ENCODE results near the gene CD69. TPM values are rescaled to one million over a fixed set of nuclear protein-coding genes. Genes with fewer than 3 reads are reported as not detected.
"Not testable (repeated sequence)": the region's sequence is repeated elsewhere in the genome, so short reads cannot be mapped to it uniquely, and the experiment has no call there.

Gene CD69
- total RNA-seq, 1 donor from 2014 or later, result 0.39 TPM

DNA sequence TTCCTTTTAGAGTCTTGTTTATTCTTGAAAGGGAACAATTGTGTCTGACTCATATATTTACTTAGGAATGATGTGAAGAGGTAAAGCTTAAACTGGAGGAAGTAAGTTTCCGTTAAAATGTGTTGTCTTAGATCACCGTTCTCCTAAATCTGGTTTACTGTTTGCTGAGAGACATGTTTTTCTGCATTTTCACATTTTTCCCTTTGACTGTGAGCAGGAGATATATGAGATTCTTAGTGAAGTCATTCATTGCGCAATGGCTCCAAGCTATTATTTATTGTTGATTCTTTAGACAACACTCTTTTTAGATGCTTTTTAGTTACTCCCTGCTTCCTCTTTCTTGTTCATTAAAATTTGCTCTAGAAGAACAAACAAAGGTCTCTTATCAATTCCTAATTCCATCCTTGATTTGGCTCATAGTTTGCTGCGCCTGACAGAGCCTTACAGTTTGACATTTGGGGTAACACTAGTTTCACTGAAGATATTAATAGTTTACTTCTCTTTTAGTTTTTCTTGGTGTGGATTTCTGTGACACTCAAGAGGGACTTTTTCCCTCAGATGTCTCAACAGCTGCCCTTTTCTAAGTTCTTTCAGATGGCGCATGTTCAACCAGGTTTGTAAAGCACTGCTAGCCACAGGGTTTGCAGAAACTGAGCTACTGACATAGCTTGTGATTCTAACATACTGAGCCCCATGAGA is 39.2 kb downstream of the CD69 start:
- DNase-seq (ENCODE audit: low read depth in 2 of 2), result peak in 1 of 2 donors; percentile 51

DNA sequence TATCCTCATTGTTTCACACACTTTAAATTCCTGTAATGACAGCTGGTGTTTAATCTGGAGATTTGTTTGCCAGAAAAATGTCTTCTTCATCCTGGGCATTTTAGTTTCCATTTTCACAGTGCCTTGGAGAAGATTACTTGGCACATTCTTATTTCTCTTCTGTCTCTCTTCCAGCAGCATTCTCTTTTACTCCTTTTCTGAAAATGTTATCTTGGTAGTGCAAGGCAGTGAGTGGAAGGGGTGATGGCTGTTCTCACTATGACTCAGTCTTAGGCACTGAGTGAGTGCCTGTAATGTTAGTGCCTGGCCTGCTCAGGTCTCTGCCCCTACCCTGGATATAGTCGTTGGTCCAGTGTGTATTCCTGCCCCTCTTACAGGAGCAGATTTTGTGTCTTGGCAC is 40.9 kb downstream of the CD69 start:
- no peak for DNase-seq (ENCODE audit: low read depth in 2 of 2)

DNA sequence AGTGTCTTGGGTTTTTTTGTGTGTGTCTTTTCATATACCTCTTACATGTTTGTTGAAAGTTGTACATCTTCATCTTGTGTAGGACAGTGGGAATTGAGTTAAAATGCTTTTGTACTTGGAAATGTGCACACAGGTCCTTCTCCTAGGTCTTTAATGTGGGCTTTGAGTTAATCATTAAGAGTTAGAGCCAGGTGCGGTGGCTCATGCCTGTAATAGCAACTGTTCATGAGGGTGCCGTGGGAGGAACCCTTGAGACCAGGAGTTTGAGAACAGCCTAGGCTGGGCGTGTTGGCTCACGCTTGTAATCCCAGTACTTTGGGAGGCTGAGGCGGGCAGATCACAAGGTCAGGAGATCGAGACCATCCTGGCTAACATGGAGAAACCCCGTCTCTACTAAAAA is 41.7 kb downstream of the CD69 start:
- DNase-seq (ENCODE audit: low read depth in 2 of 2), result no peak

DNA sequence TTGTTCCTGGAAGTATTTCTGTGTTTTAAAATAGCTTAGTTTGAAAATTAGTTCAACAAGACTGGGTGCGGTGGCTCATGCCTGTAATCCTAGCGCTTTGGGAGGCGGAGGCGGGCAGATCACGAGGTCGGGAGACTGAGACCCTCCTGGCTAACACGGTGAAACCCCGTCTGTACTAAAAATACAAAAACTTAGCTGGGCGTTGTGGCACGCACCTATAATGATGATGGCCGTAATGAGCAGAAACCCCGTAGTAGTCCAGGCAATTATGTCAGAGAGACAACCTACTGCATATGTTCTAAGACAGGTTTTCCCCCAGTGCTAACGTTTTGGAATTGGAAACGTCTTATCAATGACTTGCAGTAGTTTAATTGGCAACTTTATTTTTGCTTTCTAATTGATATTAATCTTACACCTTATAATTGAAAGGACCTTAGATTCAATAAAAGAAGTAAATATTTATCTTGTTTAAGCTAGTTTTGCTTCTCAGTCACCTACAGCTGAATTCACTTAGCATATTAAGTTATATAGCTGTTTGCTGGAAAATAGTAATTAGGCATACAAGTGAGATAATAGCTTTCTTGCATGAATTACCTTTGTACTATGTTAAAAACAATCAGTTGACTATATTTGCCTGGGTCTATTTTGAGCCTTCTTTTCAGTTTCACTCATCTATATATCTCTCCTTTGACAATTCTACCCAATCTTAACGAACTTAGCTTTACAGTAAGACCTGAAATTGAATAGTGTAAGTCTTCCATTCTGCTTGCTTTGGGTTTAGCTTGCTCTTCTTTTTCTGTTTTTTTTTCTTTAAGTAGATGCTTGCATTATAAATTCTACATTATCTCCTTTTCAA is 43.4 kb downstream of the CD69 start:
- no peak for DNase-seq (ENCODE audit: low read depth in 2 of 2)

DNA sequence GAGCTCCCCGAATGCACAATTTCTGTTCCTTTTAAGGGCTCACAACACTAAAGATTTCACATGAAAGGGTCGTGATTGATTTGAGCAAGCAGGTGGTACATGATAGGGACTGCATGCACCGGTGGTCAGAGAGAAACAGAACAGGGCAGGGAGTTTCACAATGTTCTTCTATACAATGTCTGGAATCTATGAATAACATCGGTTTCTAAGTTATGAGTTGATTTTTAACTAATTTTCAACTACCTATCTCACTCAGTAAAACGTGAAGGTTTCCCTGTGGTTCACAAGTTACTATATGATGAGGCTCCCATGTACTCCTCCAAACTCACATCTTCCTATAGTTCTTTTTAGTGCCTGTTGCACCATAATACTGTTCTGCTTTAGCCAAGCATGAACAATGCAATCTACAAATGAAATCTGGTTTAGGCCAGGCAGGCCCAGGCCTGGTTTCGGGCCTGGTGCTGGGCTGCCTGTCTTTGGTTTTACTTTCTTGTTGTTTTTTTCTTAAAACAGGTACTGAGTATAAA is 47.6 kb downstream of the CD69 start:
- not testable (repeated sequence) for DNase-seq (ENCODE audit: low read depth in 2 of 2)

DNA sequence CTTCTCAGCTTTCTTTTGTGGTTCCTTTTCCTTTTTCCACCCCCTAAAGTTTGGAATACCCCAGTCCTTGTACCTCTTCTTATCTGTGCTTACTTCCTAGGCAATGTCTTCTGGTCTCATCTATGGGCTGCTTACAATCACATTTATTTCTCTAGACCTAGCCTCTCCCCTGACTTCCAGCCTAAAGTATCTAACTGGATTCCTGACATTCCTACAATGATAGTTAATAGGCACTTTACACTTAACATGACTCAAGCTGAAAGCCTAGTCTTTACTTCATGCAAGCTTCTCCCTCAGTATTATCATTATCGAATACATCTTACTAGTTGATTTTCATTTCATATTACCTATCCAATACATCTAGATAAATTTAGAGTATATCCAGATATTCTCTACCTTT is 49.0 kb downstream of the CD69 start:
- no peak for DNase-seq (ENCODE audit: low read depth in 2 of 2)

DNA sequence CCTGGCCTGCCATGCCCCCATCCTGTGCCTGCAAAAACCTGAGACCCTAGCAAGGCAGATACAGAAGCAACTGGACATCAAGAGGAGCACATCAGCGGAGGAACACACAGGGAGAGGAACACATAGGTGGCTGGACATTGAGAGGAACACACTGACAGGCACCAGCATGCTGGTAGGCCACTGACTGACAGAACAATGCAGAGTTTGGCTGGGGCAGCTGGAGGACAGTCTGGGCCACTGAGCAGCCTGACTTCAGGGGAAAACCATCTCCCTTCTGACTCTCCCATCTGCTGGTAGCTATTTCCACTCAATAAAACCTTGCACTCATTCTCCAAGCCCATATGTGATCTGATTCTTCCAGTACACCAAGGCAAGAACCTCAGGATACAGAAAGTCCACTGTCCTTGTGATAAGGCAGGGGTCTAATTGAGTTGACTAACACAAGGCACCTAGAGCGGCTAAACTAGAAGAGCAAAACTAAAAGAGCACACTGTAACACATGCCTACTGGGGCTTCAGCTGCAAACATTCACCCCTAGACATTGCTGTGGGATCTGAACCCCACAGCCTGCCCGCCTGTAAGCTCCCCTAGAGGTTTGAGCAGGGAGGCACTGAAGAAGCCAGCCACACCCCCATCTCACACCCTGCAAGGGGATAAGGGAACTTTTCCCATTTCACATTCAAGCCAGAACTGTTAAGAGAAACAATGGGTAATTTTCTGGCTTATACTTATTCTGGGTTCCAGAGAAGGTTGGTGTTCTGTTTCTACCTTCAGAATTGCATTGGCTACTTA is 49.9 kb downstream of the CD69 start:
- no peak for DNase-seq (ENCODE audit: low read depth in 2 of 2)

DNA sequence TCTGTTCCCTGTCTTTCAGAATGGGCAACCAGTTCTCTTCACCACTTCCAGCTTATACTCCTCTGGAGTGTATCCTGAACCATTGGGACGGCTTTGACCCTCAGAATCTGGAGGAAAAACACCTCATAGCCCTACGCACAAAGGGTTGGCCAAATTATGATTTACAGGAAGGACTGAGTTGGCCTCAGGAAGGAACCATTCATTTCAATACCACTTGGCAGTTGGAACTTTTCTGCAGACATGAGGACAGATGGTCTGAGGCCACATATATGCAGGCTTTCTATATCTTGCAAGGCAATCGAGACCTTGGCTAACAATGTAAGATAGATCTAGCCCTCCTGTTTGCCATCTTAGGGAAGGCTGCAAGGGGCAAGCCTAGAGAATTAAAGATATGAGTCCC is 51.8 kb downstream of the CD69 start:
- peak in 1 of 2 donors; percentile 11 for DNase-seq (ENCODE audit: low read depth in 2 of 2)

DNA sequence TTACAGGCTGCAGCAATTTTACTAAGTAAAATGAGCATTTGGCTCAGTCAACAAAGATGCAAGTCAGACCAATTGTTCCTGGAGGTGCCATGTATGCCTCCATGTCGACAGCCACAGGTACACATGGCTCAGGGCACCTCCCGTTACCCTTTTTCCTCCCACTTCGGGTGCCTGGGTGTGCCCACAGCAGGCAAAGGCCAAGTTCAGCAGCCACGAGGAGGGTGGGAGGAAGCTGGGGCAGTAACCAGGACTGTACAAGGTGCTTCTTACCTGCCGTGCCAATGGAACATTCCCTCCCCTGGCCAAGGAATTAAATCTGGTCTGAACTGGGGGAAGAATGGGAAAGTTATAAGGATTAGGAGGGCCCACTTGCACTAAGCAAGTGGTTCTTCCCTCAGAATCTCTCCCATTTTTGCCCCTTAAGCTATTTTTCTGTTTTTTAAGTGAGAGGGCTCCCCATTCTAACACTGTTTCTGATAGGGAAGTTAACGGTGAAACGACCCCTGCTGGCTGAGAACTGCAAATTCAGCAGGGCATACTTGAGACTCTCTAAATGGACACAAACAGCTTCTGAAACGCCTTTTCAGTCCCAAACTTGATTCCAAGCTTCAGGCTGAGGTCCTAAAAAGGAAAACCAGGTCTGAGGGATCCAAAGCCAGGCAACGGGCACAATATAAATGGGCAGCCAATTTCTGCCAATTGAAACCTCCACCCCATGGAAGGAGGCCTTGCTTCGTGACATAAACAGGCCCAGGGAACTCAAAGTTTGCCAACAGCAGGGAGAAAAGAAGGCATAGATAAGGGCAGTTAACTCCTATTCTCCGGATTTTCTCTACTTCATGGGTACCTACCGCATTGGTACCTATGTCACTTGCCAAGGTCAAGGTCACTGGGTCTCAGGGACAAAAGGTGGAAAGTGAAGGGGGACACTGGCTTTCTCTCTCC is 52.6 kb downstream of the CD69 start:
- peak; percentile 29 to 64 for DNase-seq (ENCODE audit: low read depth in 2 of 2)

DNA sequence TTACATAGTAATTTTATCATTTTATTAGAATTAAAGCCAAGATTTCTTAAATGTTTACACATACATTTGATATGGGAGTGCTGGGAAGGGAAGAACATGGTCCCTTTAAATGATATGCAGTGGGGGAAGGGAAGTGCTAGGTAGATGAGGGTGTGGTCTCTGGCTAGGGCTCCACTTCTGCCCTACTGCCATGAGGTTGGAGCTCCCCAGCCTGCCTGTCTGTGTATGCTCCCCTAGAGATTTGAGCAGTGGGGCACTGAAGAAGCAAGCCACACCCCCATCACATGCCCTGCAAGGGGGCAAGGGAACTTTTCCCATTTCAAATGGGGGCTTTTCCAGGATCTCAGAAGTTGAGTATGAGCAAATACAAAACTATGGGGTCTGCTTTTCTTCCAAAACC is 53.3 kb downstream of the CD69 start:
- DNase-seq (ENCODE audit: low read depth in 2 of 2), result no peak

DNA sequence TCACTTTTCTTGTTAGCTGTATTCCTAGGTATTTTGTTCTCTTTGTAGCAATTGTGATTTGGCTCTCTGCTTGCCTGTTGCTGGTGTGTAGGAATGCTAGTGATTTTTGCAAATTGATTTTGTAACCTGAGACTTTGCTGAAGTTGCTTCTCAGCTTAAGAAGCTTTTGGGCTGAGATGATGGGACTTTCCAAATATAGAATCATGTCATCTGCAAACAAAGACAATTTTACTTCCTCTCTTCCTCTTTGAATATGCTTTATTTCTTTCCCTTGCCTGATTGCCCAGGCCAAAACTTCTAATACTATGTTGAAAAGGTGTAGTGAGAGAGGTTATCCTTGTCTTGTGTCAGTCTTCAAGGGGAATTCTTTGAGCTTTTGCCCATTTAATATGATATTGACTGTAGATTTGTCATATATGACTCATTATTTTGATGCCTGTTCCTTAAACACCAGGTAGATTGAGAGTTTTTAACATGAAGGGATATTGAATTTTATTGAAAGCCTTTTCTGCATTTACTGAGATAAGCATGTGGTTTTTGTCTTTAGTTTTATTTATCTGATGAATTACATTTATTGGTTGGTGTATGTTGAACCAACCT is 54.5 kb downstream of the CD69 start:
- no peak for DNase-seq (ENCODE audit: low read depth in 2 of 2)

DNA sequence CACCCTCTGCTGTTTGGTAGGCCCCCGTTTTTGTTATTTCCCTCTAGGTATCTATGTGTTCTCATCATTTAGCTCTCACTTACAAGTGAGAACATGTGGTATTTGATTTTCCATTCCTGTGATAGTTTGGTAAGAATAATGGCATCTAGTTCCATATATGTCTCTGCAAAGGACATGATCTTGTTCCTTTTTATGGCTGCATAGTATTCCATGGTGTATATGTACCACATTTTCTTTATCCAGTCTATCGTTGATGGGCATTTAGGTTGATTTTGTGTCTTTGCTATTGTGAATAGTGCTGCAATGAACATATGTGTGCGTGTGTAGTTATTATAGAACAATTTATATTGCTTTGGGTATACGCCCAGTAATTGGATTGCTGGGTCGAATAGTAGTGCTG is 56.1 kb downstream of the CD69 start:
- DNase-seq (ENCODE audit: low read depth in 2 of 2), result not testable (repeated sequence)

Other genes starting within 250 kb of the CD69 start
- gene KLRB1, start 153.0 kb downstream of the CD69 start, total RNA-seq, result not detected in 2 replicates
- gene CLEC2D, start 91.2 kb downstream of the CD69 start, total RNA-seq, result 0.64 and 0.89 TPM in 2 replicates
- not detected in 2 replicates for gene CLECL1, start 27.8 kb downstream of the CD69 start, total RNA-seq
- not detected in 2 replicates for gene KLRF1, start 66.6 kb upstream of the CD69 start, total RNA-seq
- 45.4 and 53.5 TPM in 2 replicates for gene CLEC2B, start 108.5 kb upstream of the CD69 start, total RNA-seq
- not detected in 2 replicates for gene KLRF2, start 120.6 kb upstream of the CD69 start, total RNA-seq
- not detected in 2 replicates for gene CLEC2A, start 171.5 kb upstream of the CD69 start, total RNA-seq
- not detected in 2 replicates for gene CLEC12A, start 210.5 kb upstream of the CD69 start, total RNA-seq
- not detected in 2 replicates for gene CLEC1B, start 238.2 kb upstream of the CD69 start, total RNA-seq
- gene CLEC12B, start 249.7 kb upstream of the CD69 start, total RNA-seq, result not detected in 2 replicates